GM12875 (cell line): ENCODE data around the gene SERTAD3.
"Not testable (repeated sequence)": the region's sequence is repeated elsewhere in the genome, so short reads cannot be mapped to it uniquely, and the experiment has no call there.

ENCODE experiments used
- H3K4me3 ChIP-seq: one replicate; pipeline ENCODE4 v1.5.1; 2011; ENCODE audit warnings: low read depth, low read length, control low read depth
- CTCF ChIP-seq: IDR thresholded peaks from 2 replicates; pipeline ENCODE4 v1.5.1; 2011; ENCODE audit warnings: low read depth, mild to moderate bottlenecking, control low read depth, inconsistent platforms, low read length, moderate library complexity, borderline replicate concordance; ENCODE audit not compliant: insufficient read depth

SERTAD3 gene

GRCh38 chr19:40412866-40413265, 31.3 kb downstream of the SERTAD3 start:
- H3K4me3 ChIP-seq: no peak overlapping the region
- TF ChIP-seq CTCF: no peak

- H3K4me3 ChIP-seq: no peak overlapping the region
Observed at GRCh38 chr19:40411958-40412499, 32.1 kb downstream of the SERTAD3 start.

GRCh38 chr19:40411125-40411842, 32.9 kb downstream of the SERTAD3 start:
- TF ChIP-seq CTCF: no peak
- no peak overlapping the region for H3K4me3 ChIP-seq

More at GRCh38 chr19:40411958-40412499, 32.1 kb downstream of the SERTAD3 start:
- TF ChIP-seq CTCF: no peak

- TF ChIP-seq CTCF: no peak
- H3K4me3 ChIP-seq: no peak overlapping the region
Observed at GRCh38 chr19:40410030-40410389, 34.1 kb downstream of the SERTAD3 start.

GRCh38 chr19:40408598-40408925, 35.6 kb downstream of the SERTAD3 start:
- not testable (repeated sequence) for H3K4me3 ChIP-seq

- TF ChIP-seq CTCF: no peak
- no peak overlapping the region for H3K4me3 ChIP-seq
Observed at GRCh38 chr19:40407714-40408597, 36.2 kb downstream of the SERTAD3 start.

GRCh38 chr19:40403262-40403984, 40.7 kb downstream of the SERTAD3 start:
- TF ChIP-seq CTCF: no peak
- peak overlapping the region; percentile 51 for H3K4me3 ChIP-seq
